Trophoblast cell (in vitro differentiated cells and primary cell): ENCODE results near the gene KRIT1.

Experiments used
- DNase-seq, 2 donors: peaks; one replicate each; pipeline ENCODE4 v3.0.0-alpha.2; 2016
- H2AFZ ChIP-seq: 2 replicates; pipeline ENCODE4 v1.6.1; 2013; ENCODE audit warnings: low read length, moderate library complexity, mild to moderate bottlenecking; ENCODE audit not compliant: insufficient read depth, poor library complexity
- H2AK5ac ChIP-seq: 2 replicates; pipeline ENCODE4 v1.6.1; 2013; ENCODE audit warnings: mild to moderate bottlenecking, low read length
- H2BK120ac ChIP-seq: 2 replicates; pipeline ENCODE4 v1.6.1; 2013; ENCODE audit warnings: low read length, mild to moderate bottlenecking, moderate library complexity; ENCODE audit not compliant: insufficient read depth, poor library complexity
- H2BK12ac ChIP-seq: 2 replicates; pipeline ENCODE4 v1.6.1; 2013; ENCODE audit warnings: mild to moderate bottlenecking, low read length, moderate library complexity
- H2BK5ac ChIP-seq: 2 replicates; pipeline ENCODE4 v1.6.1; 2013; ENCODE audit warnings: low read length, low read depth, moderate library complexity, mild to moderate bottlenecking; ENCODE audit not compliant: poor library complexity
- H3K14ac ChIP-seq: 2 replicates; pipeline ENCODE4 v1.6.1; 2013; ENCODE audit warnings: mild to moderate bottlenecking, low read length
- H3K18ac ChIP-seq: 2 replicates; pipeline ENCODE4 v1.6.1; 2013; ENCODE audit warnings: mild to moderate bottlenecking, low read length
- H3K23ac ChIP-seq: 2 replicates; pipeline ENCODE4 v1.6.1; 2013; ENCODE audit warnings: low read length
- H3K27ac ChIP-seq: 2 replicates; pipeline ENCODE4 v1.5.1; 2013; ENCODE audit warnings: low read depth, mild to moderate bottlenecking, inconsistent platforms, low read length, moderate library complexity
- H3K27me3 ChIP-seq: 2 replicates; pipeline ENCODE4 v1.6.1; 2013; ENCODE audit warnings: inconsistent platforms, mild to moderate bottlenecking, low read length, moderate library complexity; ENCODE audit not compliant: insufficient read depth
- H3K36me3 ChIP-seq, 2 experiments: 1 replicate in 1 of 2; 2 replicates in 1 of 2; pipeline ENCODE4 v1.6.1; 2013; ENCODE audit warnings: low read length in 2 of 2, mild to moderate bottlenecking in 2 of 2, moderate library complexity in 1 of 2; ENCODE audit not compliant: insufficient read depth in 2 of 2, control insufficient read depth in 1 of 2
- H3K4ac ChIP-seq: 2 replicates; pipeline ENCODE4 v1.6.1; 2013; ENCODE audit warnings: low read depth, mild to moderate bottlenecking, low read length, moderate library complexity
- H3K4me1 ChIP-seq, 2 experiments: 1 replicate in 1 of 2; 2 replicates in 1 of 2; pipeline ENCODE4 v1.6.1; 2013; ENCODE audit warnings: low read length in 2 of 2, mild to moderate bottlenecking in 2 of 2, moderate library complexity in 1 of 2; ENCODE audit not compliant: insufficient read depth in 2 of 2, control insufficient read depth in 1 of 2
- H3K4me2 ChIP-seq: 2 replicates; pipeline ENCODE4 v1.6.1; 2013; ENCODE audit warnings: inconsistent platforms, mild to moderate bottlenecking, low read length, moderate library complexity
- H3K4me3 ChIP-seq: 2 replicates; pipeline ENCODE4 v1.5.1; 2013; ENCODE audit warnings: mild to moderate bottlenecking, low read depth, low read length, inconsistent platforms
- H3K79me1 ChIP-seq: one replicate; pipeline ENCODE4 v1.6.1; 2013; ENCODE audit warnings: low read length
- H3K79me2 ChIP-seq: 2 replicates; pipeline ENCODE4 v1.6.1; 2013; ENCODE audit warnings: low read length, mild to moderate bottlenecking; ENCODE audit not compliant: control insufficient read depth, insufficient read depth, poor library complexity
- H3K9ac ChIP-seq: 2 replicates; pipeline ENCODE4 v1.6.1; 2013; ENCODE audit warnings: mild to moderate bottlenecking, low read length
- H3K9me3 ChIP-seq: 2 replicates; pipeline ENCODE4 v1.6.1; 2013; ENCODE audit warnings: low read depth, mild to moderate bottlenecking, control low read depth, inconsistent platforms, low read length; ENCODE audit not compliant: insufficient read depth
- H4K12ac ChIP-seq: 2 replicates; pipeline ENCODE4 v1.6.1; 2013; ENCODE audit warnings: low read depth, mild to moderate bottlenecking, low read length, moderate library complexity
- H4K8ac ChIP-seq: 2 replicates; pipeline ENCODE4 v1.6.1; 2013; ENCODE audit warnings: low read depth, mild to moderate bottlenecking, low read length, moderate library complexity
- H4K91ac ChIP-seq: one replicate; pipeline ENCODE4 v1.6.1; 2013; ENCODE audit warnings: low read depth, mild to moderate bottlenecking, low read length, moderate library complexity
- WGBS: extraction: QIAGEN DNeasy Blood & Tissue Kit; methylation state at CpG from one replicate; pipeline ENCODE4 v1.1.7; 2013; ENCODE audit warnings: missing lambda C conversion rate; ENCODE audit not compliant: insufficient read length, insufficient coverage; ENCODE audit errors: extremely low coverage; 5-methylcytosine and 5-hydroxymethylcytosine counted together

KRIT1 gene

DNA sequence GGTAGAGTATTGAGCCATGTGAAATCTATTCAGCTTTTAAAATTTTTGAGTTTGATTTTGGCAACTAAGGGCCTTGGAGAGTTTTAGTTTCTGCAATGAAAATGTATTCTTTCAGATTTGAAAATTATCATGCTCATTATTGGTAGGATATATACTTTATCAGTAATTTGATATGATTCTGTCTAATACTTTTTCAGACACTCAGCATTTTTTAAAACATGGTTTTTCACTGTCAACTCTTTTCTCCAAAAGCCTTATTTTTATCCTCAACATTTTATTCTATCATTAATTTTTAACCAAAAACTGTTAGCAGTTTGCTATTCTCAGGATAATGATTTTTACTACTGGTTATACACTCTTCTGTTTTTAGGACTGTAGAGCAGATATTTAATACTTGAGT is 4.9 kb upstream of the KRIT1 start:
- H3K9ac ChIP-seq = no peak overlapping the region
- H2BK5ac ChIP-seq = no peak overlapping the region
- DNase-seq = no peak
- peaks cover 9% of the 10 kb centered on the region for H3K79me1 ChIP-seq
- no peak overlapping the region for H2BK12ac ChIP-seq
- no peak overlapping the region for H2AK5ac ChIP-seq
- no peak overlapping the region for H4K8ac ChIP-seq
- no peaks in the 10 kb centered on the region for H3K4me1 ChIP-seq
- no peaks in the 10 kb centered on the region for H3K36me3 ChIP-seq
- no peaks in the 10 kb centered on the region for H3K27me3 ChIP-seq
- H3K27ac ChIP-seq = no peak overlapping the region
- no peak overlapping the region for H3K14ac ChIP-seq
- peaks cover 6% of the 10 kb centered on the region for H3K79me2 ChIP-seq
- H3K18ac ChIP-seq = no peak overlapping the region
- no peak overlapping the region for H3K23ac ChIP-seq
- no peak overlapping the region for H4K91ac ChIP-seq
- no peak overlapping the region for H2AFZ ChIP-seq
- H3K9me3 ChIP-seq = no peaks in the 10 kb centered on the region
- H3K4me2 ChIP-seq = no peak overlapping the region
- no peak overlapping the region for H3K4ac ChIP-seq
- no peak overlapping the region for H2BK120ac ChIP-seq
- no peak overlapping the region for H4K12ac ChIP-seq
- H3K4me3 ChIP-seq = no peak overlapping the region

GRCh38 chr7:92246360-92247101 is 817 bp upstream of the KRIT1 start:
- peak; percentile 2 to 51 for DNase-seq
- Histone ChIP-seq H3K18ac (peak overlapping the region; percentile 71), H3K23ac (no peak overlapping the region), H2BK5ac (peak overlapping the region; percentile 67), H4K8ac (peak overlapping the region; percentile 80), H2AK5ac (no peak overlapping the region), H3K79me1 (peaks cover 14% of the 10 kb centered on the region), H2BK120ac (no peak overlapping the region), H3K4me1 (no peaks in the 10 kb centered on the region), H3K9ac (peak overlapping the region; percentile 75), H3K27me3 (no peaks in the 10 kb centered on the region), H3K36me3 (no peaks in the 10 kb centered on the region), H3K9me3 (no peaks in the 10 kb centered on the region), H3K4ac (peak overlapping the region; percentile 7), H2AFZ (peak overlapping the region; percentile 46), H4K12ac (peak overlapping the region; percentile 70), H3K79me2 (peaks cover 10% of the 10 kb centered on the region), H3K4me3 (peak overlapping the region; percentile 91), H3K4me2 (peak overlapping the region; percentile 95), H3K27ac (peak overlapping the region; percentile 94), H3K14ac (peak overlapping the region; percentile 56), H4K91ac (peak overlapping the region; percentile 78), H2BK12ac (no peak overlapping the region)
- no CpG with 5 or more reads among the region's 35 CpGs for WGBS

GRCh38 chr7:92244808-92245486 is 767 bp downstream of the KRIT1 start:
- Histone ChIP-seq H3K9me3 (no peaks in the 10 kb centered on the region), H4K8ac (peak overlapping the region; percentile 90), H2BK120ac (no peak overlapping the region), H2BK12ac (no peak overlapping the region), H3K14ac (peak overlapping the region; percentile 68), H3K4ac (peak overlapping the region; percentile 9), H3K18ac (peak overlapping the region; percentile 92), H4K91ac (peak overlapping the region; percentile 89), H2AK5ac (peak overlapping the region; percentile 41), H4K12ac (peak overlapping the region; percentile 23), H3K79me1 (peaks cover 14% of the 10 kb centered on the region), H3K23ac (no peak overlapping the region), H3K27me3 (no peaks in the 10 kb centered on the region), H3K4me1 (no peaks in the 10 kb centered on the region), H3K79me2 (peaks cover 10% of the 10 kb centered on the region), H3K9ac (peak overlapping the region; percentile 96), H3K36me3 (peaks cover 0 to 2% of the 10 kb centered on the region in 2 experiments), H3K4me2 (peak overlapping the region; percentile 95), H3K27ac (peak overlapping the region; percentile 94), H2BK5ac (peak overlapping the region; percentile 89), H2AFZ (peak overlapping the region; percentile 81), H3K4me3 (peak overlapping the region; percentile 91)
- DNase-seq = no peak
- WGBS = no CpG with 5 or more reads among the region's 11 CpGs

- H3K18ac ChIP-seq = no peak overlapping the region
- H3K4me3 ChIP-seq = no peak overlapping the region
- H3K4me1 ChIP-seq = no peaks in the 10 kb centered on the region
- no peaks in the 10 kb centered on the region for H3K9me3 ChIP-seq
- H3K4me2 ChIP-seq = no peak overlapping the region
- no peak overlapping the region for H3K9ac ChIP-seq
- WGBS = no CpG with 5 or more reads among the region's 6 CpGs
- no peak overlapping the region for H4K91ac ChIP-seq
- H3K23ac ChIP-seq = no peak overlapping the region
- no peak overlapping the region for H3K27ac ChIP-seq
- H3K36me3 ChIP-seq = peaks cover 0 to 4% of the 10 kb centered on the region in 2 experiments
- H3K79me2 ChIP-seq = peaks cover 10% of the 10 kb centered on the region
- no peak for DNase-seq
- H2AK5ac ChIP-seq = no peak overlapping the region
- no peak overlapping the region for H2AFZ ChIP-seq
- no peak overlapping the region for H2BK12ac ChIP-seq
- H2BK5ac ChIP-seq = no peak overlapping the region
- peaks cover 14% of the 10 kb centered on the region for H3K79me1 ChIP-seq
- no peak overlapping the region for H3K4ac ChIP-seq
- no peak overlapping the region for H4K12ac ChIP-seq
- H4K8ac ChIP-seq = no peak overlapping the region
- no peaks in the 10 kb centered on the region for H3K27me3 ChIP-seq
- H3K14ac ChIP-seq = no peak overlapping the region
- H2BK120ac ChIP-seq = no peak overlapping the region
Measured at GRCh38 chr7:92242972-92243371, 2.7 kb downstream of the KRIT1 start.
